Measurements from ENCODE around the gene SLC38A10. TPM values are rescaled to one million over a fixed set of nuclear protein-coding genes. Genes with fewer than 3 reads are reported as not detected.

The SLC38A10 gene
- polyA plus RNA-seq, 1 donor (not counting 4 experiments of a cell fraction or from before 2014, with no cell fraction given): 16.8 TPM

DNA sequence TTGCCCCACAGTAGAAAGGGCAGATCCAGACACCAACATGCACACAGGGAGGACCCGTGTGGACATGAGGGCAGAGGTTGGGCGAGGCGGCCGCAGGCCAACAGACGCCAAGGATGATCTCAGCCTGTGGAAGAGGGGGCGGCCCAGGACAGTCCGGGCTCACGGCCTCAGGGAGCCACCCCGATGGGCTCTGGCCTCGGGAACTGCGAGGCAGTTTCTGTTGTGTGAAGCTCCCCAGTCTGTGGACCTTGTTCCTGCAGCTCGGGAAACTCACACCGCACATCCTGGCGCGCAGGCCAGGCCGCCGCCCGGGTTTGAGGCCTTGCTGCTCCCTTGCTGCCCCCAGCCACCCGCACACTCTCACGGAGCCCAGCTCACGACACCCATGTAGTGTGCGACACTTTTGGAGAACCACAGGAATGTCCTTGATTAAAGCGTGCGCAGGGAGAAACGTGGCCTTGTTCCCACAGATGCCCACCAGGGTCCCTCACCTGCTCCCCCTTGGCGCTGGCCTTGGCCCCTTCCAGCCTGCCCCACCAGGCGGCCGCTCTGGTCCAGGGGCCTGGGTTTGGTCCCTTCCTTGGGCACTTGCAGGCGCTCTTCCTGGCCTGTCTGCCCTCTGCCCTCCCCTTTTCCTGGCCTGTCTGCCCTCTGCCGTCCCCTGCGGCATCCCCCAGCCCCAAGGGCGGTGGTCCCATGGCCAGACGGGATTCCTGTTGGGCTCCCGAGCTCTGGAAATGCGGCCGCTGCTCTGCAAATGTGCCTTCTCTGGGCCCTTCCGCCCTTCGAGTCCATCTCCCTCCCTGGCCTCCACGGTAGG is 9.3 kb upstream of the SLC38A10 start:
- Histone ChIP-seq H2AFZ (ENCODE audit: control insufficient read depth, low read length) (no peak overlapping the region), H3K9me3 (ENCODE audit: control insufficient read depth, low read depth, low read length) (no peaks in the 10 kb centered on the region), H3K36me3 (ENCODE audit: control insufficient read depth in 2 of 2, extremely low read depth in 1 of 2, insufficient read depth in 2 of 2, low read length in 2 of 2) (no peaks in the 10 kb centered on the region), H3K9ac (ENCODE audit: control insufficient read depth, extremely low read depth, insufficient read depth, low read length) (no peak overlapping the region), H3K4me3 (ENCODE audit: control insufficient read depth in 2 of 3, extremely low read depth in 1 of 3, insufficient read depth in 2 of 3, low read depth in 1 of 3, low read length in 3 of 3) (no peak overlapping the region), H3K27ac (ENCODE audit: control insufficient read depth, insufficient read depth, low read length) (no peak overlapping the region), H4K20me1 (ENCODE audit: control insufficient read depth, extremely low read depth, insufficient read depth, low read length) (peaks cover 2% of the 10 kb centered on the region), H3K4me1 (ENCODE audit: control insufficient read depth, extremely low read depth, insufficient read depth, low read length) (peaks cover 18% of the 10 kb centered on the region), H3K27me3 (ENCODE audit: control insufficient read depth, extremely low read depth, insufficient read depth, low read length) (peaks cover 6% of the 10 kb centered on the region), H3K9me1 (ENCODE audit: control insufficient read depth, extremely low read depth, insufficient read depth, low read length) (peaks cover 3% of the 10 kb centered on the region), H3K4me2 (ENCODE audit: control insufficient read depth, extremely low read depth, insufficient read depth, low read depth, low read length) (no peak overlapping the region), H3K79me2 (ENCODE audit: control insufficient read depth, insufficient read depth, low read length) (no peaks in the 10 kb centered on the region)
- no peak for DNase-seq (ENCODE audit: low read depth, low spot score)
- FAIRE-seq: no peak
- TF ChIP-seq, protein P1, sequence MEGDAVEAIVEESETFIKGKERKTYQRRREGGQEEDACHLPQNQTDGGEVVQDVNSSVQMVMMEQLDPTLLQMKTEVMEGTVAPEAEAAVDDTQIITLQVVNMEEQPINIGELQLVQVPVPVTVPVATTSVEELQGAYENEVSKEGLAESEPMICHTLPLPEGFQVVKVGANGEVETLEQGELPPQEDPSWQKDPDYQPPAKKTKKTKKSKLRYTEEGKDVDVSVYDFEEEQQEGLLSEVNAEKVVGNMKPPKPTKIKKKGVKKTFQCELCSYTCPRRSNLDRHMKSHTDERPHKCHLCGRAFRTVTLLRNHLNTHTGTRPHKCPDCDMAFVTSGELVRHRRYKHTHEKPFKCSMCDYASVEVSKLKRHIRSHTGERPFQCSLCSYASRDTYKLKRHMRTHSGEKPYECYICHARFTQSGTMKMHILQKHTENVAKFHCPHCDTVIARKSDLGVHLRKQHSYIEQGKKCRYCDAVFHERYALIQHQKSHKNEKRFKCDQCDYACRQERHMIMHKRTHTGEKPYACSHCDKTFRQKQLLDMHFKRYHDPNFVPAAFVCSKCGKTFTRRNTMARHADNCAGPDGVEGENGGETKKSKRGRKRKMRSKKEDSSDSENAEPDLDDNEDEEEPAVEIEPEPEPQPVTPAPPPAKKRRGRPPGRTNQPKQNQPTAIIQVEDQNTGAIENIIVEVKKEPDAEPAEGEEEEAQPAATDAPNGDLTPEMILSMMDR (optimal IDR thresholded peaks at IDR 0.05 in 1 of 3, IDR thresholded peaks at IDR 0.05 in 1 of 3, conservative IDR thresholded peaks at IDR 0.05 in 1 of 3; ENCODE audit: extremely low read depth in 1 of 3, insufficient read depth in 2 of 3, low read length in 3 of 3): no peak
- dilution Hi-C loops (cut with MboI; ENCODE audit: extremely low pct_ligation_motif_present, low sequenced_read_pairs): no loop called here

DNA sequence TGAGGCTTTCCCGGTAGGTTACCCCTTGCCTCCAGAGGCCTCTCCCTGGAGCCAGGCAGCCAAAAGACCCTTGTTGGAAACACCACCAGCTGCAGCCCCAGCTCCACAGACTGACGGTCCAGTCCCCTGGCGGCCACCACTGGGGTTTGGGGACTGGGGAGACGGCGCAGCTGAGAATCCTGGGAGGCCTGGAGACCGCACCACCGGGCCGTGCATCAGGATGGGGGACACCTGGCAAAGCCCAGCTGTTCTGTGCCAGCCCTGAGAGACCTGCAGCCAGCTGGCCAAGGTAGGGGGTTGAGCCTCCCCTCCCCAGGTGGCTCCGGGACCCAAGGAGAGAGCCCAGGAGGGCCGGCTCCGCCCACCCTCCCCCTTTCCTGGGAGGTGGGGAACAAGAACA is 8.3 kb upstream of the SLC38A10 start:
- no peaks in the 10 kb centered on the region for H3K36me3 ChIP-seq (ENCODE audit: control insufficient read depth in 2 of 2, extremely low read depth in 1 of 2, insufficient read depth in 2 of 2, low read length in 2 of 2)
- H4K20me1 ChIP-seq (ENCODE audit: control insufficient read depth, extremely low read depth, insufficient read depth, low read length): peaks cover 2% of the 10 kb centered on the region
- H3K9me3 ChIP-seq (ENCODE audit: control insufficient read depth, low read depth, low read length): no peaks in the 10 kb centered on the region
- no peak overlapping the region for H3K9ac ChIP-seq (ENCODE audit: control insufficient read depth, extremely low read depth, insufficient read depth, low read length)
- H3K4me3 ChIP-seq (ENCODE audit: control insufficient read depth in 2 of 3, extremely low read depth in 1 of 3, insufficient read depth in 2 of 3, low read depth in 1 of 3, low read length in 3 of 3): no peak overlapping the region
- FAIRE-seq (no peak), DNase-seq (ENCODE audit: low read depth, low spot score) (no peak)
- H3K9me1 ChIP-seq (ENCODE audit: control insufficient read depth, extremely low read depth, insufficient read depth, low read length): peaks cover 3% of the 10 kb centered on the region
- no peak overlapping the region for H3K4me2 ChIP-seq (ENCODE audit: control insufficient read depth, extremely low read depth, insufficient read depth, low read depth, low read length)
- H3K27ac ChIP-seq (ENCODE audit: control insufficient read depth, insufficient read depth, low read length): no peak overlapping the region
- peaks cover 6% of the 10 kb centered on the region for H3K27me3 ChIP-seq (ENCODE audit: control insufficient read depth, extremely low read depth, insufficient read depth, low read length)
- dilution Hi-C loops (cut with MboI; ENCODE audit: extremely low pct_ligation_motif_present, low sequenced_read_pairs): no loop called here
- no peaks in the 10 kb centered on the region for H3K79me2 ChIP-seq (ENCODE audit: control insufficient read depth, insufficient read depth, low read length)
- H3K4me1 ChIP-seq (ENCODE audit: control insufficient read depth, extremely low read depth, insufficient read depth, low read length): peaks cover 11% of the 10 kb centered on the region
- no peak for TF ChIP-seq EZH2 (IDR thresholded peaks at IDR 0.05; ENCODE audit: low read length)
- TF ChIP-seq, protein P1 (optimal IDR thresholded peaks at IDR 0.05 in 1 of 3, IDR thresholded peaks at IDR 0.05 in 1 of 3, conservative IDR thresholded peaks at IDR 0.05 in 1 of 3; ENCODE audit: extremely low read depth in 1 of 3, insufficient read depth in 2 of 3, low read length in 3 of 3): no peak
- H2AFZ ChIP-seq (ENCODE audit: control insufficient read depth, low read length): no peak overlapping the region
